Suprapubic skin (tissue), 3 donors: Measurements from ENCODE around the gene IGFBP6.

Experiments
- CTCF ChIP-seq, 2 donors: fragments of 200-600 bp in 1 of 2; fragments of 450-650 bp in 1 of 2; sonication (generic) in 1 of 2; IDR thresholded peaks; one replicate each; pipeline ENCODE4 v1.5.1; 2016 to 2019; ENCODE audit warnings: antibody characterized with exemption in 2 of 2, mild to moderate bottlenecking in 1 of 2, moderate library complexity in 1 of 2
- EP300 ChIP-seq: sonication (generic); formaldehyde crosslinking; IDR thresholded peaks from one replicate; pipeline ENCODE4 v1.6.1; 2017; ENCODE audit warnings: antibody characterized with exemption
- POLR2A ChIP-seq, 2 donors: fragments of 450-650 bp; IDR thresholded peaks; one replicate each; pipeline ENCODE4 v1.6.1; 2017; ENCODE audit warnings: antibody characterized with exemption in 2 of 2, mild to moderate bottlenecking in 2 of 2, moderate library complexity in 2 of 2

GRCh38 chr12:53115891-53116648 is 18.6 kb downstream of the IGFBP6 start:
- no peak for TF ChIP-seq CTCF (IDR thresholded peaks at IDR 0.05)
- TF ChIP-seq POLR2A (IDR thresholded peaks at IDR 0.05): no peak
- no peak for TF ChIP-seq EP300
